Stomach (tissue), 9 donors: Measurements from ENCODE around the gene TAAR2. TPM values are rescaled to one million over a fixed set of nuclear protein-coding genes. Genes with fewer than 3 reads are reported as not detected.

ENCODE experiments used
- DNase-seq, 2 donors: peaks; one replicate each; pipeline versions ENCODE4 v3.0.0 to v3.0.0-alpha.2; 2013 to 2019
- H3K27ac ChIP-seq, 5 donors: fragments of 200-600 bp in 4 of 5; sonication (generic) in 4 of 5; one replicate each; pipeline ENCODE4 v1.5.1; 2013 to 2019; ENCODE audit warnings: mild to moderate bottlenecking in 1 of 5, moderate library complexity in 1 of 5
- H3K27me3 ChIP-seq, 3 donors: fragments of 200-600 bp; sonication (generic); one replicate each; pipeline ENCODE4 v1.5.1; 2017 to 2019; ENCODE audit warnings: mixed run types in 1 of 3
- H3K36me3 ChIP-seq, 4 donors: fragments of 200-600 bp; sonication (generic); 1 replicate in 3 of 4; 2 replicates in 1 of 4; pipeline ENCODE4 v1.5.1; 2016 to 2019
- H3K4me1 ChIP-seq, 4 donors: fragments of 200-600 bp; sonication (generic); one replicate each; pipeline ENCODE4 v1.5.1; 2016 to 2019
- H3K4me3 ChIP-seq, 4 donors: fragments of 200-600 bp; sonication (generic) in 3 of 4; one replicate each; pipeline ENCODE4 v1.5.1; 2016 to 2019; ENCODE audit warnings: mild to moderate bottlenecking in 1 of 4
- H3K9me3 ChIP-seq, 4 donors: fragments of 200-600 bp; sonication (generic); one replicate each; pipeline ENCODE4 v1.5.1; 2016 to 2019
- EP300 ChIP-seq: sonication (generic); formaldehyde crosslinking; IDR thresholded peaks from one replicate; pipeline ENCODE4 v1.6.1; 2017; ENCODE audit warnings: antibody characterized with exemption
- POLR2A ChIP-seq, 4 donors: fragments of 450-650 bp; IDR thresholded peaks; one replicate each; pipeline ENCODE4 v1.6.1; 2016; ENCODE audit warnings: antibody characterized with exemption in 4 of 4, control low read depth in 2 of 4, mild to moderate bottlenecking in 1 of 4, moderate library complexity in 1 of 4
- POLR2AphosphoS5 ChIP-seq, 3 donors: sonication (generic); formaldehyde crosslinking; IDR thresholded peaks; one replicate each; pipeline ENCODE4 v1.6.1; 2016; ENCODE audit warnings: antibody characterized with exemption in 3 of 3
- WGBS, 5 donors: extraction: QIAGEN DNeasy Blood & Tissue Kit in 3 of 5; methylation state at CpG; one replicate each; pipeline versions ENCODE4 v1.1.5 to v1.1.7; 2013 to 2018; 5-methylcytosine and 5-hydroxymethylcytosine counted together
- intact Hi-C: fragments of 100-400 bp; cut with DNase I; formaldehyde crosslinking; loops from one replicate; pipeline ENCODE4 v1.15.1; 2023; ENCODE audit warnings: low total_unique reads
- polyA plus RNA-seq, 3 donors: library from polyadenylated mRNA; stranded (reverse); fragments of 200-250 nt; gene quantifications; one replicate each; pipeline ENCODE4 v1.2.3, GENCODE V29; 2013
- total RNA-seq, 5 donors: library from RNA; depleted of rRNA; stranded (reverse); fragments of >200 nt; gene quantifications; one replicate each; pipeline versions ENCODE4 v1.1.0 to v1.2.3, GENCODE V29; 2014 to 2016
- TF ChIP-seq, protein P1 (sequence below), 7 experiments: fragments of 450-650 bp in 4 of 7; fragments of 200-600 bp in 3 of 7; sonication (generic) in 3 of 7; IDR thresholded peaks; one replicate each; pipeline ENCODE4 v1.5.1; 2016 to 2019; ENCODE audit warnings: antibody characterized with exemption in 7 of 7, control low read depth in 2 of 7, mild to moderate bottlenecking in 1 of 7
- donor health status: healthy with polysubstance abuse.
- donor health status: Bipolar disorder and iron deficiency.
- donor health status: healthy.

The TAAR2 gene
- total and polyA plus RNA-seq, 8 donors: not detected

DNA sequence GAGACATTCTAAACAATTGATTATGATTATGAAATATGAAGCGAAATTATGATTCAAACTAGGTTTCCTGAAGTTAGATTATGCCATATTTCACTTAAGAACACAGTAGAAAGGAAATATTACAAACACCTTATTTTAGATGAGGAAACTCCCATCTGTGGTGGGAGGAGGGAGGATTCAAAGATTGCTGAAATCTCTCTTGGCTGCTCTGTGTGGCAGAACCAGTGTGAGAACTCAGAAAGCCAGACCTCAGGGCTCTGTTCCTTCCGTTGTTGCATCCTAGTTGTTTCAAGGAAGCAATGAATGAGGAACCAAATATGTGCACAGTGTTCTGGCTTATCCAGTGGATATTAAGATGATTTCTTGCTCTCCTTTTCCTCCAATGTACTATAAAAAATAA, 36.7 kb downstream of the TAAR2 start:
- intact Hi-C loops: no loop called here
- no peak overlapping the region for H3K4me3 ChIP-seq
- DNase-seq: no peak
- no peaks in the 10 kb centered on the region for H3K9me3 ChIP-seq
- TF ChIP-seq EP300 (no peak), POLR2AphosphoS5 (IDR thresholded peaks at IDR 0.05) (no peak), POLR2A (IDR thresholded peaks at IDR 0.05) (no peak)
- TF ChIP-seq, protein P1, sequence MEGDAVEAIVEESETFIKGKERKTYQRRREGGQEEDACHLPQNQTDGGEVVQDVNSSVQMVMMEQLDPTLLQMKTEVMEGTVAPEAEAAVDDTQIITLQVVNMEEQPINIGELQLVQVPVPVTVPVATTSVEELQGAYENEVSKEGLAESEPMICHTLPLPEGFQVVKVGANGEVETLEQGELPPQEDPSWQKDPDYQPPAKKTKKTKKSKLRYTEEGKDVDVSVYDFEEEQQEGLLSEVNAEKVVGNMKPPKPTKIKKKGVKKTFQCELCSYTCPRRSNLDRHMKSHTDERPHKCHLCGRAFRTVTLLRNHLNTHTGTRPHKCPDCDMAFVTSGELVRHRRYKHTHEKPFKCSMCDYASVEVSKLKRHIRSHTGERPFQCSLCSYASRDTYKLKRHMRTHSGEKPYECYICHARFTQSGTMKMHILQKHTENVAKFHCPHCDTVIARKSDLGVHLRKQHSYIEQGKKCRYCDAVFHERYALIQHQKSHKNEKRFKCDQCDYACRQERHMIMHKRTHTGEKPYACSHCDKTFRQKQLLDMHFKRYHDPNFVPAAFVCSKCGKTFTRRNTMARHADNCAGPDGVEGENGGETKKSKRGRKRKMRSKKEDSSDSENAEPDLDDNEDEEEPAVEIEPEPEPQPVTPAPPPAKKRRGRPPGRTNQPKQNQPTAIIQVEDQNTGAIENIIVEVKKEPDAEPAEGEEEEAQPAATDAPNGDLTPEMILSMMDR (IDR thresholded peaks at IDR 0.05): no peak
- H3K4me1 ChIP-seq: no peaks in the 10 kb centered on the region
- 50 to 75% (median 66%) methylated on average over 2 of the region's 2 CpGs for WGBS, 5 donors
- no peak overlapping the region for H3K27ac ChIP-seq
- no peaks in the 10 kb centered on the region for H3K36me3 ChIP-seq
- no peaks in the 10 kb centered on the region for H3K27me3 ChIP-seq

DNA sequence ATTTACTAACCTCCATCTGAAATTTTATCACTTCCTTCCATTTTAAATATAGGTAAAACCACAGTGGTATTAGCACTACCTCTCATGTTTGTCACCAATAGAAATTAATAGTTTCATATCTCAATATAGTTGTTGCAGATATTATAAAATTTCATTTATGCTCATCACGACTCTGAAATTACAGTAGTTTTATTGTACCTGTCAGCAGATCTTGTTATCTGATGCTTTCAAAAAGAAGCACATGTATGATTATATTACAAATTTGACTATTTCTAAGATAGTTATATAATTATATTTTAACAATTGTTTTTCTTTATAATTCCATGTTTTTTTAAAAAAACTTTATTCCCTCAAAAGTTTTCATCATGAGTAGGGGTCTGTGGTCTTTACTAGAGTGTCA, 39.4 kb downstream of the TAAR2 start:
- no peaks in the 10 kb centered on the region for H3K36me3 ChIP-seq
- 84 to 95% (median 94%) methylated on average over 1 of the region's 1 CpG for WGBS, 5 donors
- H3K27me3 ChIP-seq: no peaks in the 10 kb centered on the region
- intact Hi-C loops: no loop called here
- DNase-seq: no peak
- H3K4me1 ChIP-seq: no peaks in the 10 kb centered on the region
- TF ChIP-seq POLR2AphosphoS5 (IDR thresholded peaks at IDR 0.05) (no peak), EP300 (no peak), POLR2A (IDR thresholded peaks at IDR 0.05) (no peak)
- TF ChIP-seq, protein P1 (IDR thresholded peaks at IDR 0.05): no peak
- peaks cover 0 to 4% (median 2%) of the 10 kb centered on the region in 4 donors for H3K9me3 ChIP-seq
- H3K4me3 ChIP-seq: no peak overlapping the region
- H3K27ac ChIP-seq: no peak overlapping the region

DNA sequence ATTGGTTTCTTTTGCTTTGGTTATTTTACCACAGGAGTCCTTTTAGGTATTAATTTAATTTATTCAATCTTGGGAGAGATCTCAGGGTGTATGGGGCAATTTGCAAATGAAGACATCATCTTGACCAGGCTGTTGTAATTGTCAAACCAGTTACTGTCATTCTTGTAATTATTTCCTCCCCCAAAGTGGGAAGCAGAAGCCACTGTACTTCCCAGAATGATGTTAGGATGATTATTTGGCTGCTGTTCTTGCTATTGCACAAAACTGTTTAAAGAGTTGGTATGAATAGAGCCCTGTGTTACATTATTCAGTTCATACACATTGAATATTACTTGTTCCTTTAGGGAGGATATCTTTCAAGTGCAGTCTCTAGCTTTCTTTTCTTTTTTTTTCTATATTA, 52.3 kb downstream of the TAAR2 start:
- Histone ChIP-seq H3K4me3 (no peak overlapping the region), H3K36me3 (no peaks in the 10 kb centered on the region), H3K27me3 (peaks cover 0 to 4% (median 0%) of the 10 kb centered on the region in 3 donors), H3K4me1 (no peaks in the 10 kb centered on the region), H3K27ac (no peak overlapping the region), H3K9me3 (peaks cover 0 to under 1% (median 0%) of the 10 kb centered on the region in 4 donors)
- no peak for DNase-seq
- TF ChIP-seq EP300: no peak
- TF ChIP-seq POLR2A (IDR thresholded peaks at IDR 0.05): no peak
- TF ChIP-seq, protein P1 (IDR thresholded peaks at IDR 0.05): no peak
- TF ChIP-seq POLR2AphosphoS5 (IDR thresholded peaks at IDR 0.05): no peak
- intact Hi-C loops: no loop called here

DNA sequence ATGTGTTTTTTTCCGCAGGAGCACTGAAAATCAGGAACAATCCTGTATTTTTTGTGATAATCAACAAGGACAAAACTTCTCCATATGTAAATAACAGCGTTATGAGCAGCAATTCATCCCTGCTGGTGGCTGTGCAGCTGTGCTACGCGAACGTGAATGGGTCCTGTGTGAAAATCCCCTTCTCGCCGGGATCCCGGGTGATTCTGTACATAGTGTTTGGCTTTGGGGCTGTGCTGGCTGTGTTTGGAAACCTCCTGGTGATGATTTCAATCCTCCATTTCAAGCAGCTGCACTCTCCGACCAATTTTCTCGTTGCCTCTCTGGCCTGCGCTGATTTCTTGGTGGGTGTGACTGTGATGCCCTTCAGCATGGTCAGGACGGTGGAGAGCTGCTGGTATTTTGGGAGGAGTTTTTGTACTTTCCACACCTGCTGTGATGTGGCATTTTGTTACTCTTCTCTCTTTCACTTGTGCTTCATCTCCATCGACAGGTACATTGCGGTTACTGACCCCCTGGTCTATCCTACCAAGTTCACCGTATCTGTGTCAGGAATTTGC, 53.8 kb downstream of the TAAR2 start, which contains the start of gene TAAR6:
TAAR6 (plus strand) TSS at position 102 of the 557 bp plus-strand sequence; CDS start at position 102, 0 bp downstream.
- Histone ChIP-seq H3K4me3 (no peak within 1 kb of the TSS), H3K4me1 (no peaks in the 10 kb centered on the region), H3K27ac (no peak within 1 kb of the TSS), H3K27me3 (peaks cover 0 to 4% (median 0%) of the 10 kb centered on the region in 3 donors), H3K36me3 (no peaks in the 10 kb centered on the region), H3K9me3 (no peaks in the 10 kb centered on the region)
- WGBS, 5 donors: 79 to 87% (median 80%) methylated on average over 15 of the region's 15 CpGs
- intact Hi-C loops: no loop called here
- DNase-seq: no peak
- TF ChIP-seq POLR2AphosphoS5 (IDR thresholded peaks at IDR 0.05): no peak
- no peak for TF ChIP-seq EP300

DNA sequence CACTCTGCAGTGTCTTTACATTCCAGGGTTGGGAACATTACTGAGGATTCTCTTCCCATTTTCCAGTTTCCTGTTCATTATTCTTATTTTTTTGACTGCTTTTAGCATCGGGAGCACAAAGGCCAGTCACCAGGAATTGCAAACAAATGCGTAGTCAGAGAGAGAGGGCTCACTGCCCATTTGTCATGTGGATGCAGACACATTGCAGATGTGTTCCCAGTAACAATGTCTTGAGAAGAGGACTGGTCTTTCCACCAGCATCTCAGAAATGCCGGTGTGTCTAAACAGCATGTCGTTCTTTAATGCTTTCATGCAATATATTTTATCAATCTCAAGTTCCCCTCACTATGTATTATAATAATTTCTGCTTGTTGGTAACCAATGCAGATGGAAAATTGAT, 54.9 kb downstream of the TAAR2 start:
- Histone ChIP-seq H3K27me3 (peaks cover 0 to 4% (median 0%) of the 10 kb centered on the region in 3 donors), H3K4me1 (no peaks in the 10 kb centered on the region), H3K4me3 (no peak overlapping the region), H3K27ac (no peak overlapping the region), H3K36me3 (no peaks in the 10 kb centered on the region), H3K9me3 (no peaks in the 10 kb centered on the region)
- intact Hi-C loops: no loop called here
- DNase-seq: peak in 1 of 2 donors; percentile 25
- 46 to 65% (median 54%) methylated on average over 4 of the region's 4 CpGs for WGBS, 5 donors
- no peak for TF ChIP-seq EP300
- TF ChIP-seq POLR2AphosphoS5 (IDR thresholded peaks at IDR 0.05): no peak
- TF ChIP-seq, protein P1 (IDR thresholded peaks at IDR 0.05): no peak
- TF ChIP-seq POLR2A (IDR thresholded peaks at IDR 0.05): no peak
